ENCODE data around the gene PPP2R2C. TPM values are rescaled to one million over a fixed set of nuclear protein-coding genes. Genes with fewer than 3 reads are reported as not detected.

Gene PPP2R2C
- total RNA-seq, 2 donors from 2014 or later: 8.0 to 10.4 TPM

- intact Hi-C loops (cut with DNase I): no loop called here
- TF ChIP-seq CTCF (IDR thresholded peaks at IDR 0.05): no peak
- no peak for TF ChIP-seq POLR2A (IDR thresholded peaks at IDR 0.05)
- no peak for TF ChIP-seq POLR2AphosphoS5 (IDR thresholded peaks at IDR 0.05)
- no peak overlapping the region for H3K4me3 ChIP-seq
- no peaks in the 10 kb centered on the region for H3K27me3 ChIP-seq (replicated peaks; ENCODE audit: insufficient read depth)
- H3K36me3 ChIP-seq: no peaks in the 10 kb centered on the region
- H3K9me3 ChIP-seq: no peaks in the 10 kb centered on the region
- WGBS: 87% methylated on average over 14 of the region's 14 CpGs
- H3K4me1 ChIP-seq (replicated peaks): no peaks in the 10 kb centered on the region
- no peak overlapping the region for H3K27ac ChIP-seq
- no peak for DNase-seq (ENCODE audit: low spot score)
Measured at GRCh38 chr4:6372649-6373525, 99.5 kb downstream of the PPP2R2C start.

- WGBS: 88% methylated on average over 13 of the region's 13 CpGs
- TF ChIP-seq POLR2AphosphoS5 (IDR thresholded peaks at IDR 0.05): no peak
- TF ChIP-seq CTCF (IDR thresholded peaks at IDR 0.05): no peak
- intact Hi-C loops (cut with DNase I): no loop called here
- Histone ChIP-seq H3K9me3 (no peaks in the 10 kb centered on the region), H3K36me3 (no peaks in the 10 kb centered on the region), H3K27me3 (replicated peaks; ENCODE audit: insufficient read depth) (no peaks in the 10 kb centered on the region), H3K27ac (no peak overlapping the region), H3K4me3 (no peak overlapping the region), H3K4me1 (replicated peaks) (no peaks in the 10 kb centered on the region)
- no peak for DNase-seq (ENCODE audit: low spot score)
Measured at GRCh38 chr4:6371812-6372211, 100.6 kb downstream of the PPP2R2C start.

- Histone ChIP-seq H3K27ac (no peak overlapping the region), H3K36me3 (no peaks in the 10 kb centered on the region), H3K9me3 (no peaks in the 10 kb centered on the region), H3K4me1 (replicated peaks) (no peaks in the 10 kb centered on the region), H3K4me3 (no peak overlapping the region), H3K27me3 (replicated peaks; ENCODE audit: insufficient read depth) (no peaks in the 10 kb centered on the region)
- TF ChIP-seq POLR2A (IDR thresholded peaks at IDR 0.05) (no peak), POLR2AphosphoS5 (IDR thresholded peaks at IDR 0.05) (no peak), CTCF (IDR thresholded peaks at IDR 0.05) (no peak)
- 70% methylated on average over 5 of the region's 5 CpGs for WGBS
- intact Hi-C loops (cut with DNase I): no loop called here
- DNase-seq (ENCODE audit: low spot score): no peak
Measured at GRCh38 chr4:6371271-6371670, 101.1 kb downstream of the PPP2R2C start.

DNA sequence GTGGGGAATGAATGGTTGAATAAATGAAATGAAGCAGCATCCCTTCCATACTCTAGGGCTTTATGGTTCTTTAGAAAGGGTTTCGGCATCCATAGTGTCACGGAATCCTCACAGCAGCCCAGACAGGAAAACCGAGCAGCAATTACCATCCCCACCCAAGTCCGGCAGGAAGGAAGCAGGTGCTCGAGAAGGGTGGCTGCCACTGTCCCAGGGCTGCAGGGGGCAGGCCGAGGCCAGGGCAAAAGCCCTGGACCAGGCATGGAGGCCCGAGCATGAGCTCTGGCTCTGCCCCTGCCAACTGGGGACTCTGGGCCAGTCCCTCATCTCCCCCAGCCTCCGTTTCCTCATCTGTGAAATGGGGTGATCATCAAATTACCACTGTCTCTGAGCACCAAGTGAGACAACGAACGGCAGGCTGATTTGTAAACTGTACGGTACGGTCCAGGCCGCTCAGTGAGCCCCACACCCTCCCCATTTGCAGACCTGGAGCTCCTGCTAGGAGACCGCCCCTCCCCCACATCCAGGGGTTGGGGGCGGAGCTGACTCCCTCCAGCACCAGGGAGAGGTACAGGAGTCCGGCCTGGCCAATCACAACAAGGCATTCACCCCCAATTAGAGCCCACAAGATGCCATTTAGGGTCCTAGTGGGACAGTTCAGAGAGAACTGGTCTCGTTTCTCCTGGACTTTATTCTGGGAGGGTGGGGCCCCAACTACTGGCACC, 102.3 kb downstream of the PPP2R2C start:
- Histone ChIP-seq H3K27ac (no peak overlapping the region), H3K27me3 (replicated peaks; ENCODE audit: insufficient read depth) (no peaks in the 10 kb centered on the region), H3K4me1 (replicated peaks) (no peaks in the 10 kb centered on the region), H3K4me3 (no peak overlapping the region), H3K9me3 (no peaks in the 10 kb centered on the region), H3K36me3 (no peaks in the 10 kb centered on the region)
- intact Hi-C loops (cut with DNase I): no loop called here
- TF ChIP-seq CTCF (IDR thresholded peaks at IDR 0.05): no peak
- no peak for TF ChIP-seq POLR2AphosphoS5 (IDR thresholded peaks at IDR 0.05)
- TF ChIP-seq POLR2A (IDR thresholded peaks at IDR 0.05): no peak
- DNase-seq (ENCODE audit: low spot score): no peak
- 62% methylated on average over 17 of the region's 17 CpGs for WGBS

All from prostate gland (tissue), 2 donors.